HCT116 (cell line): ENCODE data around the gene RBM19. TPM values are rescaled to one million over a fixed set of nuclear protein-coding genes. Genes with fewer than 3 reads are reported as not detected.

Experiments used
- ATAC-seq: fragments of 200-7000 bp; cut with Tn5 transposase; 2 replicates; pipeline ENCODE4 v1.9.1; 2020; ENCODE audit warnings: mild to moderate bottlenecking, moderate library complexity
- BruUV-seq: library from RNA; stranded (reverse); fragments of 400-500 nt; replicated peaks from 2 replicates; lab custom pipeline; 2021; lab: Mats Ljungman, UMichigan
- CTCF ChIA-PET: fragments of 300-600 bp; sonication (Branson Sonifier 250); formaldehyde crosslinking; loops from one replicate; lab custom pipeline; 2021; ENCODE audit warnings: antibody characterized with exemption; lab: Charles Lee
- POLR2A ChIA-PET: fragments of 300-600, 350-600 bp; sonication (Branson Sonifier 250); formaldehyde crosslinking; loops from one replicate; lab custom pipeline; 2021; ENCODE audit warnings: antibody characterized with exemption; lab: Charles Lee
- RAD21 ChIA-PET, 2 experiments: fragments of 300-600 bp; sonication (Branson Sonifier 250); formaldehyde crosslinking; loops; one replicate each; lab custom pipeline; 2023; ENCODE audit warnings: low total read pairs in 2 of 2; ENCODE audit not compliant: uncharacterized antibody in 2 of 2, unreplicated experiment in 2 of 2, low non-redundant PET in 1 of 2; lab: Charles Lee
- DNase-seq: peaks from one replicate; pipeline ENCODE4 v3.0.0-alpha.2; 2010; ENCODE audit warnings: low read depth, low spot score
- H2AFZ ChIP-seq: fragments of 200-600 bp; shearing (Covaris generic), sonication (generic); 2 replicates; pipeline ENCODE4 v1.6.1; 2017; ENCODE audit warnings: low read depth, mixed run types, mixed read lengths, antibody characterized with exemption, low read length; ENCODE audit not compliant: poor library complexity, severe bottlenecking
- H3K27ac ChIP-seq: 2 replicates; pipeline ENCODE4 v1.5.1; 2012; ENCODE audit warnings: low read depth, low read length
- H3K27me3 ChIP-seq: fragments of 200-600 bp; sonication (generic); 2 replicates; pipeline ENCODE4 v1.6.1; 2016; ENCODE audit warnings: mixed run types, low read length, mixed read lengths; ENCODE audit not compliant: insufficient read depth
- H3K36me3 ChIP-seq, 2 experiments: fragments of 200-500 bp in 1 of 2; fragments of 200-600 bp in 1 of 2; sonication (Bioruptor generic) in 1 of 2; sonication (generic) in 1 of 2; 2 replicates each; pipeline versions ENCODE4 v1.5.1 to v1.6.1; 2014 to 2016; ENCODE audit warnings: low read length in 2 of 2, inconsistent platforms in 1 of 2, mixed read lengths in 1 of 2, mixed run types in 1 of 2; ENCODE audit not compliant: insufficient read depth in 2 of 2, control insufficient read depth in 1 of 2
- H3K4me1 ChIP-seq, 2 experiments: fragments of 200-600 bp in 1 of 2; sonication (generic) in 1 of 2; 2 replicates each; pipeline versions ENCODE4 v1.5.1 to v1.6.1; 2012 to 2017; ENCODE audit warnings: low read length in 2 of 2, inconsistent platforms in 1 of 2, mild to moderate bottlenecking in 1 of 2, mixed read lengths in 1 of 2, mixed run types in 1 of 2, moderate library complexity in 1 of 2; ENCODE audit not compliant: insufficient read depth in 2 of 2, control insufficient read depth in 1 of 2
- H3K4me2 ChIP-seq: fragments of 200-600 bp; sonication (generic); 2 replicates; pipeline ENCODE4 v1.6.1; 2017; ENCODE audit warnings: mixed run types, low read length, mixed read lengths
- H3K4me3 ChIP-seq, 2 experiments: fragments of 200-600 bp in 1 of 2; sonication (generic) in 1 of 2; replicated peaks in 1 of 2; 2 replicates each; pipeline ENCODE4 v1.5.1; 2011 to 2016; ENCODE audit warnings: low read length in 2 of 2, control low read depth in 1 of 2, low read depth in 1 of 2, mild to moderate bottlenecking in 1 of 2, mixed read lengths in 1 of 2, mixed run types in 1 of 2
- H3K79me2 ChIP-seq: fragments of 200-600 bp; sonication (generic); 2 replicates; pipeline ENCODE4 v1.6.1; 2017; ENCODE audit warnings: mild to moderate bottlenecking, mixed run types, low read length, moderate library complexity, mixed read lengths; ENCODE audit not compliant: insufficient read depth
- H3K9ac ChIP-seq: fragments of 200-600 bp; sonication (generic); 2 replicates; pipeline ENCODE4 v1.6.1; 2016; ENCODE audit warnings: low read length, mixed read lengths
- H3K9me2 ChIP-seq: fragments of 200-600 bp; sonication (generic), shearing (Covaris generic); 2 replicates; pipeline ENCODE4 v1.6.1; 2017; ENCODE audit warnings: mixed run types, mild to moderate bottlenecking, moderate library complexity; ENCODE audit not compliant: insufficient read depth
- H3K9me3 ChIP-seq, 2 experiments: fragments of 200-500 bp in 1 of 2; fragments of 200-600 bp in 1 of 2; sonication (Bioruptor generic) in 1 of 2; sonication (generic) in 1 of 2; 2 replicates each; pipeline ENCODE4 v1.6.1; 2014 to 2017; ENCODE audit warnings: low read length in 2 of 2, mixed read lengths in 2 of 2, inconsistent platforms in 1 of 2, low read depth in 1 of 2, mild to moderate bottlenecking in 1 of 2, mixed run types in 1 of 2, moderate library complexity in 1 of 2; ENCODE audit not compliant: control insufficient read depth in 1 of 2, insufficient read depth in 1 of 2
- H4K20me1 ChIP-seq: fragments of 200-600 bp; sonication (generic), shearing (Covaris generic); 2 replicates; pipeline ENCODE4 v1.6.1; 2017; ENCODE audit warnings: mixed run types, mild to moderate bottlenecking, moderate library complexity; ENCODE audit not compliant: insufficient read depth
- CBX3 ChIP-seq: IDR thresholded peaks from 2 replicates; pipeline ENCODE4 v1.6.1; 2012; ENCODE audit warnings: low read depth
- CEBPB ChIP-seq: IDR thresholded peaks from 2 replicates; pipeline ENCODE4 v1.6.1; 2012; ENCODE audit warnings: low read depth
- EGR1 ChIP-seq: IDR thresholded peaks from 2 replicates; pipeline ENCODE4 v1.6.1; 2012; ENCODE audit warnings: low read depth
- EZH2phosphoT487 ChIP-seq: fragments of 200-600 bp; IDR thresholded peaks from 2 replicates; pipeline ENCODE4 v1.6.1; 2018; ENCODE audit warnings: antibody characterized with exemption, borderline replicate concordance
- MAX ChIP-seq: IDR thresholded peaks from 2 replicates; pipeline ENCODE4 v1.6.1; 2012
- POLR2AphosphoS5 ChIP-seq: IDR thresholded peaks from 2 replicates; pipeline ENCODE4 v1.6.1; 2011; ENCODE audit warnings: mild to moderate bottlenecking, low read depth, low read length, moderate library complexity
- RAD21 ChIP-seq: IDR thresholded peaks from 2 replicates; pipeline ENCODE4 v1.6.1; 2012; ENCODE audit warnings: low read depth, mild to moderate bottlenecking
- REST ChIP-seq: IDR thresholded peaks from 2 replicates; pipeline ENCODE4 v1.6.1; 2012; ENCODE audit warnings: low read depth
- SP1 ChIP-seq: IDR thresholded peaks from 2 replicates; pipeline ENCODE4 v1.6.1; 2012; ENCODE audit warnings: low read depth
- SRF ChIP-seq: IDR thresholded peaks from 2 replicates; pipeline ENCODE4 v1.6.1; 2012; ENCODE audit warnings: low read depth
- ZNF274 ChIP-seq: fragments of 200-500 bp; sonication (Bioruptor generic); IDR thresholded peaks from 2 replicates; pipeline ENCODE4 v1.6.1; 2014; ENCODE audit warnings: mild to moderate bottlenecking, low read depth, low read length, inconsistent platforms
- intact Hi-C: fragments of 100-400 bp; cut with micrococcal nuclease; formaldehyde crosslinking; loops from 2 replicates; pipeline ENCODE4 v1.10.0; 2022
- total RNA-seq: library from RNA; stranded (reverse); gene quantifications from one replicate; pipeline ENCODE4 v1.2.1, GENCODE V29; 2021; ENCODE audit not compliant: unreplicated experiment
- TF ChIP-seq, protein P1 (sequence below), 3 experiments: fragments of 200-600 bp in 1 of 3; sonication (generic) in 1 of 3; IDR thresholded peaks in 2 of 3; conservative IDR thresholded peaks in 1 of 3; 2 replicates each; pipeline ENCODE4 v1.5.1; 2012 to 2017; ENCODE audit warnings: low read depth in 2 of 3, low read length in 2 of 3, antibody characterized with exemption in 1 of 3, borderline replicate concordance in 1 of 3, control low read depth in 1 of 3, mild to moderate bottlenecking in 1 of 3, mixed read lengths in 1 of 3, mixed run types in 1 of 3, moderate library complexity in 1 of 3; ENCODE audit not compliant: insufficient read depth in 1 of 3

The RBM19 gene
- total RNA-seq, 1 experiment from 2014 or later = 30.7 TPM

DNA sequence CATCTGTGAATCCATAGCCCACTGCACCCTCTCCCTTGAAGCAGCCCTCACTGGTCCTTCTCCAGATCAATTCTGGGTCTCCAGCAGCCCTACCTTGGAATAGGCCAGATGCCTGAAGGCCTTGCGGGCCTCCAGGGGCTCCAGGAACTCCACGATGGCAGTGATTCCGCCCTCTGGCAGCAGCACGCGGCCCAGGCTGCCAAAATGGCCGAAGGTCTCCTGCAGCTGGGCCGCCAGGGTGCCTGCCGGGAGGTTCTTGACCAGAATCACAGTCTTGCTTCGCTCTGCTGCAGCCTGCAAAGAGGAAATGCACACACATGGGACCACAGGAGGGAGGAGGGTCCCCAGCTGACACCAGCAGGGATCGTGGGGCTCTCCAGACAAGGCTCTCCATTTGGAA is 26.3 kb downstream of the RBM19 start:
- no peak for ATAC-seq
- H3K9ac ChIP-seq = no peak overlapping the region
- intact Hi-C loops = no loop called here
- H3K27ac ChIP-seq = no peak overlapping the region
- ChIA-PET CTCF (no interaction called here), RAD21 (no interaction called here), POLR2A (no interaction called here)
- no peak for DNase-seq
- H3K4me2 ChIP-seq = no peak overlapping the region
- BruUV-seq = no TSS peak
- TF ChIP-seq POLR2AphosphoS5 = no peak
- TF ChIP-seq, protein P1, sequence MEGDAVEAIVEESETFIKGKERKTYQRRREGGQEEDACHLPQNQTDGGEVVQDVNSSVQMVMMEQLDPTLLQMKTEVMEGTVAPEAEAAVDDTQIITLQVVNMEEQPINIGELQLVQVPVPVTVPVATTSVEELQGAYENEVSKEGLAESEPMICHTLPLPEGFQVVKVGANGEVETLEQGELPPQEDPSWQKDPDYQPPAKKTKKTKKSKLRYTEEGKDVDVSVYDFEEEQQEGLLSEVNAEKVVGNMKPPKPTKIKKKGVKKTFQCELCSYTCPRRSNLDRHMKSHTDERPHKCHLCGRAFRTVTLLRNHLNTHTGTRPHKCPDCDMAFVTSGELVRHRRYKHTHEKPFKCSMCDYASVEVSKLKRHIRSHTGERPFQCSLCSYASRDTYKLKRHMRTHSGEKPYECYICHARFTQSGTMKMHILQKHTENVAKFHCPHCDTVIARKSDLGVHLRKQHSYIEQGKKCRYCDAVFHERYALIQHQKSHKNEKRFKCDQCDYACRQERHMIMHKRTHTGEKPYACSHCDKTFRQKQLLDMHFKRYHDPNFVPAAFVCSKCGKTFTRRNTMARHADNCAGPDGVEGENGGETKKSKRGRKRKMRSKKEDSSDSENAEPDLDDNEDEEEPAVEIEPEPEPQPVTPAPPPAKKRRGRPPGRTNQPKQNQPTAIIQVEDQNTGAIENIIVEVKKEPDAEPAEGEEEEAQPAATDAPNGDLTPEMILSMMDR (IDR thresholded peaks at IDR 0.05 in 2 of 3, conservative IDR thresholded peaks at IDR 0.05 in 1 of 3; ENCODE audit: borderline replicate concordance in 1 of 3, insufficient read depth in 1 of 3, low read depth in 2 of 3, low read length in 2 of 3) = no peak
- no peak for TF ChIP-seq ZNF274
- no peak for TF ChIP-seq CBX3
- TF ChIP-seq RAD21 = no peak
- no peak for TF ChIP-seq CEBPB
- no peak for TF ChIP-seq SP1
- H3K9me3 ChIP-seq = no peaks in the 10 kb centered on the region
- H3K4me3 ChIP-seq = no peak overlapping the region
- peaks cover 10 to 12% of the 10 kb centered on the region in 2 experiments for H3K36me3 ChIP-seq
- no peaks in the 10 kb centered on the region for H3K27me3 ChIP-seq
- H3K9me2 ChIP-seq = no peaks in the 10 kb centered on the region
- no peak overlapping the region for H2AFZ ChIP-seq
- H3K79me2 ChIP-seq = no peaks in the 10 kb centered on the region
- no peaks in the 10 kb centered on the region for H4K20me1 ChIP-seq
- H3K4me1 ChIP-seq = no peaks in the 10 kb centered on the region

DNA sequence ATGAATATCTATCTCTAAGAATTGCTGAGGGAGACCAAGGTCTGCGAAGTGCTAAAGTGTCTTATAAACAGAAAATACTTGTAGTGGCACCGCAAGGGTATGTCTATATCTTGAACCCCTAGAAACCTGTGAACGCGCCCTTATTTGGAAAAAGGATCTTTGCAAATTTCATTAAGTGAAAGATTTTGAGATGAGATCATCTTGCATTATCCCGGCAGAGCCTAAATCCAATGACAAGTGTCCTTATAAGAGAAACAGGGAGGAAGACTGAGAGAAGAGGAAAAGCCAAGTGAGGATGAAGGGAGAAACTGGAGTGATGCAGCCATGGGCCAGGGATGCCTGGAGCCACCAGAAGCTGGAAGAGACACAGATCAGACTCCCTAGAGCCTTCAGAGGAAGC is 27.7 kb downstream of the RBM19 start:
- Histone ChIP-seq H4K20me1 (no peaks in the 10 kb centered on the region), H3K4me3 (no peak overlapping the region), H3K4me1 (no peaks in the 10 kb centered on the region), H3K36me3 (peaks cover 10 to 17% of the 10 kb centered on the region in 2 experiments), H3K27ac (no peak overlapping the region), H3K79me2 (no peaks in the 10 kb centered on the region), H3K9me2 (no peaks in the 10 kb centered on the region), H3K9ac (no peak overlapping the region), H3K4me2 (no peak overlapping the region), H3K27me3 (no peaks in the 10 kb centered on the region), H3K9me3 (no peaks in the 10 kb centered on the region), H2AFZ (no peak overlapping the region)
- ATAC-seq (no peak), DNase-seq (no peak)
- ChIA-PET POLR2A (no interaction called here), RAD21 (no interaction called here), CTCF (no interaction called here)
- TF ChIP-seq EZH2phosphoT487 (no peak), RAD21 (no peak), EGR1 (no peak), SRF (no peak), MAX (no peak), POLR2AphosphoS5 (no peak), CBX3 (no peak), CEBPB (no peak), REST (no peak)
- TF ChIP-seq, protein P1 (IDR thresholded peaks at IDR 0.05 in 2 of 3, conservative IDR thresholded peaks at IDR 0.05 in 1 of 3; ENCODE audit: borderline replicate concordance in 1 of 3, insufficient read depth in 1 of 3, low read depth in 2 of 3, low read length in 2 of 3) = no peak
- no TSS peak for BruUV-seq
- intact Hi-C loops = no loop called here
